ENCODE measurements around the gene RAET1L. TPM values are rescaled to one million over a fixed set of nuclear protein-coding genes. Genes with fewer than 3 reads are reported as not detected.
"Not testable (repeated sequence)": the region's sequence is repeated elsewhere in the genome, so short reads cannot be mapped to it uniquely, and the experiment has no call there.

The RAET1L gene
- total and polyA plus RNA-seq, 9 of the 15 experiments (the other 6 are each of a cell fraction or from before 2014, with no cell fraction given), result not detected

DNA sequence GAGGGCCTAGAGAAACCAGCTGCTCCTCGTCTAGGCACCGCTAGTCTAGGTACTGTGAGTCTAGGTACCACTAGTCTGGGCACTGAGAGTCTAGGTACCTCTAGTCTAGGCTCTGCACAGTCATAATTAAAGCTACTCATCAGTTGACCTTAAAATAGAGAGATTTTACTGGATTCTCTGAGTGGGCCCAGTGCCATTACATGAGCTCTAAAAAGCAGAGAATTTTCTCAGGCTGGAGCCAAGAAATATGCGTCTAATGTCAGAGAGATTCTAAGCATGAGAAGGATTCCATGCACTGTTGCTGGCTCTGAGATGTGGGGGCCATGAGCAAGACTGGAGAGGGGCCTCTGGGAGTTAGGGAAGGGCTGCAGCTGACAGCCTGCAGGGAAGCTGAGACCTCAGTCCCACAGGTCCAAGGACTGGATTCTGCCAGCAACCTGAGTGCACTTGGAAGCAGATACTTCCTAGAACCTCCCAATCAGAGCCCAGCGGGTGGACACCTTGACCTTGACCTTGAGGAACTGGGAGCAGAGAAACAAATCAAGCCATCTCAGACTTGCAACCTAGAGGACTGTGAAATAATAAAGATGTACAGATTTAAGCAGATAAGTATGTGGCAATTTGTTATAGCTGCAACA lies 49.2 kb upstream of the RAET1L start:
- Histone ChIP-seq H3K27me3 (ENCODE audit: control insufficient read depth in 2 of 2, insufficient read depth in 2 of 2, low read length in 2 of 2) (peaks cover 18 to 20% of the 10 kb centered on the region in 2 experiments), H3K4me1 (replicated peaks in 1 of 2; ENCODE audit: control insufficient read depth in 2 of 2, insufficient read depth in 2 of 2, low read length in 2 of 2) (peaks cover 5 to 13% of the 10 kb centered on the region in 2 experiments; a peak in 3 of 5 replicates)
- H3K79me2 ChIP-seq (ENCODE audit: control insufficient read depth, insufficient read depth, low read length); H3K9me1 ChIP-seq (ENCODE audit: control insufficient read depth, insufficient read depth, low read length); DNase-seq (ENCODE audit: extremely low read depth in 1 of 4, low spot score in 3 of 4); H3K9ac ChIP-seq (ENCODE audit: insufficient read depth in 1 of 2, low read depth in 2 of 2, low read length in 2 of 2); H2AFZ ChIP-seq (ENCODE audit: low read depth, low read length); FAIRE-seq; H3K27ac ChIP-seq (ENCODE audit: extremely low read depth, low read depth, low read length); CTCF ChIA-PET (ENCODE audit: low intra/inter-chr PET ratio); H4K20me1 ChIP-seq (replicated peaks; ENCODE audit: control insufficient read depth, insufficient read depth, low read length); H3K4me3 ChIP-seq; H3K4me2 ChIP-seq (ENCODE audit: insufficient read depth, low read length); POLR2A ChIA-PET; BruUV-seq (replicated peaks); H3K9me3 ChIP-seq (replicated peaks; ENCODE audit: control insufficient read depth, insufficient read depth, low read depth, low read length); ATAC-seq; H3K36me3 ChIP-seq (ENCODE audit: control insufficient read depth, insufficient read depth, low read length): not testable (repeated sequence)
- 0% methylated on average over 3 of the region's 4 CpGs for WGBS (ENCODE audit: insufficient coverage, low coverage, missing lambda C conversion rate)
- intact Hi-C loops (cut with micrococcal nuclease) (loop anchor here (5.0 kb wide), 1 partner anchor 743 kb away; no protein-coding TSS in a partner anchor), in situ Hi-C loops (cut with MboI) (loop anchor here (5.0 to 25.0 kb wide), 2 partner anchors 318 to 738 kb away; no protein-coding TSS in a partner anchor)

DNA sequence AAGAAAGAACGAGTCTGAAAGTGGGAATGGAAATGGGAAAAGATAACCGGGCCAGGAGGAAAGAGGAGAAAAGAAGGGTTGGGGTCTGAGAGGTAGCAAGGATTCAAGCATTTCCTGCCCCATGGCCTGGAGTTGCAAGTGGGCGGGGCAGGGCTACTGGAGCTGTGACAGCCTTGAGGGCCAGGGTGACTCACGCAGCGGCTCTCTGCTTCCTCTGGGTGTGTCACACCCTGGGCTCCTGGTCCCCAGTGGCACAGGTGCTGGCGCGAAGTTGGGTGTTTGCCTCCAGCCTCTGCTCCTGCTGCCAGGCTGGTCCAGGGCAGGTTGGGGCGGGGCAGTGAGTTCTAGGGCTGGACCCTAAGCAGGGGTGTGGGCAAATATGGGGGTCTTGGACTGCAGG lies 46.9 kb upstream of the RAET1L start:
- no peak overlapping the region for H3K4me3 ChIP-seq
- peak overlapping the region; percentile 65; the same call in 1 of the 2 replicates for H2AFZ ChIP-seq (ENCODE audit: low read depth, low read length)
- no peaks in the 10 kb centered on the region for H3K9me1 ChIP-seq (ENCODE audit: control insufficient read depth, insufficient read depth, low read length)
- BruUV-seq (replicated peaks), result no TSS peak
- DNase-seq (ENCODE audit: extremely low read depth in 1 of 4, low spot score in 3 of 4) (peak; percentile 67 to 87 (median 76)), ATAC-seq (peak; percentile 88), FAIRE-seq (peak; percentile 51)
- H3K27ac ChIP-seq (ENCODE audit: extremely low read depth, low read depth, low read length), result no peak overlapping the region
- CTCF ChIA-PET (ENCODE audit: low intra/inter-chr PET ratio), result interaction anchor here (1.0 to 4.0 kb wide), 3 partner anchors 263 to 346 kb away, joined by 4 to 25 read pairs (median 22); no protein-coding TSS in a partner anchor
- H3K36me3 ChIP-seq (ENCODE audit: control insufficient read depth, insufficient read depth, low read length), result no peaks in the 10 kb centered on the region
- peaks cover 12 to 32% of the 10 kb centered on the region in 2 experiments; a peak in 4 of 5 replicates for H3K27me3 ChIP-seq (ENCODE audit: control insufficient read depth in 2 of 2, insufficient read depth in 2 of 2, low read length in 2 of 2)
- POLR2A ChIA-PET, result interaction anchor here (1.2 to 1.3 kb wide), 2 partner anchors 14 to 323 kb away, joined by 4 to 5 read pairs; no protein-coding TSS in a partner anchor
- H3K4me2 ChIP-seq (ENCODE audit: insufficient read depth, low read length), result no peak overlapping the region
- H3K9me3 ChIP-seq (replicated peaks; ENCODE audit: control insufficient read depth, insufficient read depth, low read depth, low read length), result no peaks in the 10 kb centered on the region
- H3K4me1 ChIP-seq (replicated peaks in 1 of 2; ENCODE audit: control insufficient read depth in 2 of 2, insufficient read depth in 2 of 2, low read length in 2 of 2), result peaks cover 5 to 24% of the 10 kb centered on the region in 2 experiments; a peak in 3 of 5 replicates
- 0 out of 2 replicates have a peak, but pooled peaks cover 3% of the 10 kb centered on the region for H4K20me1 ChIP-seq (replicated peaks; ENCODE audit: control insufficient read depth, insufficient read depth, low read length)
- no peaks in the 10 kb centered on the region for H3K79me2 ChIP-seq (ENCODE audit: control insufficient read depth, insufficient read depth, low read length)
- WGBS (ENCODE audit: insufficient coverage, low coverage, missing lambda C conversion rate), result 4% methylated on average over 8 of the region's 8 CpGs
- peak overlapping the region in 1 of 2 experiments; percentile 31; a peak in 1 of 4 replicates for H3K9ac ChIP-seq (ENCODE audit: insufficient read depth in 1 of 2, low read depth in 2 of 2, low read length in 2 of 2)
- in situ Hi-C loops (cut with MboI), result loop anchor here (5.0 to 25.0 kb wide), 2 partner anchors 320 to 740 kb away; no protein-coding TSS in a partner anchor
- intact Hi-C loops (cut with micrococcal nuclease), result loop anchor here (5.0 kb wide), 1 partner anchor 745 kb away; no protein-coding TSS in a partner anchor
- TF ChIP-seq CREM (IDR thresholded peaks at IDR 0.05; ENCODE audit: low read depth) (peak; percentile 45; the same call in 1 of the 2 replicates), RAD21 (CRISPR knock-in tag; conservative IDR thresholded peaks at IDR 0.05 in 1 of 2, IDR thresholded peaks at IDR 0.05 in 1 of 2) (peak in 1 of 2 experiments; percentile 8; a peak in 1 of 4 replicates), ETV5 (CRISPR knock-in tag; IDR thresholded peaks at IDR 0.05; ENCODE audit: low read depth) (no peak), HMGN3 (IDR thresholded peaks at IDR 0.05; ENCODE audit: borderline replicate concordance, extremely low read depth, insufficient read length, low read depth, low read length) (peak; percentile 56), SLC30A9 (CRISPR knock-in tag; IDR thresholded peaks at IDR 0.05) (no peak), OTX1 (CRISPR knock-in tag; IDR thresholded peaks at IDR 0.05) (no peak)
- TF ChIP-seq, protein P1, sequence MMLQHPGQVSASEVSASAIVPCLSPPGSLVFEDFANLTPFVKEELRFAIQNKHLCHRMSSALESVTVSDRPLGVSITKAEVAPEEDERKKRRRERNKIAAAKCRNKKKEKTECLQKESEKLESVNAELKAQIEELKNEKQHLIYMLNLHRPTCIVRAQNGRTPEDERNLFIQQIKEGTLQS (IDR thresholded peaks at IDR 0.05), result peak; percentile 92
- TF ChIP-seq, protein P1 (CRISPR knock-in tag; conservative IDR thresholded peaks at IDR 0.05), result 0 out of 2 replicates have a peak, but pooled peaks have one; percentile 48
- TF ChIP-seq, protein P2, sequence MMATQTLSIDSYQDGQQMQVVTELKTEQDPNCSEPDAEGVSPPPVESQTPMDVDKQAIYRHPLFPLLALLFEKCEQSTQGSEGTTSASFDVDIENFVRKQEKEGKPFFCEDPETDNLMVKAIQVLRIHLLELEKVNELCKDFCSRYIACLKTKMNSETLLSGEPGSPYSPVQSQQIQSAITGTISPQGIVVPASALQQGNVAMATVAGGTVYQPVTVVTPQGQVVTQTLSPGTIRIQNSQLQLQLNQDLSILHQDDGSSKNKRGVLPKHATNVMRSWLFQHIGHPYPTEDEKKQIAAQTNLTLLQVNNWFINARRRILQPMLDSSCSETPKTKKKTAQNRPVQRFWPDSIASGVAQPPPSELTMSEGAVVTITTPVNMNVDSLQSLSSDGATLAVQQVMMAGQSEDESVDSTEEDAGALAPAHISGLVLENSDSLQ (IDR thresholded peaks at IDR 0.05), result peak; percentile 43; the same call in 1 of the 2 replicates

All from K562 (cell line).